PC-9 (cell line): Measurements from ENCODE around the gene PHYHD1. TPM values are rescaled to one million over a fixed set of nuclear protein-coding genes. Genes with fewer than 3 reads are reported as not detected.
A peak's percentile ranks its signal among the peaks of the same experiment; 100 is the strongest.

Source experiments
- BruUV-seq: library from RNA; stranded (reverse); fragments of 400-500 nt; replicated peaks from 2 replicates; lab custom pipeline; 2021; lab: Mats Ljungman, UMichigan
- CTCF ChIA-PET: fragments of 300-600 bp; sonication (Branson Sonifier 250); formaldehyde crosslinking; loops from one replicate; lab custom pipeline; 2022; ENCODE audit warnings: antibody characterized with exemption; lab: Charles Lee
- POLR2A ChIA-PET: fragments of 300-600 bp; sonication (Branson Sonifier 250); formaldehyde crosslinking; loops from one replicate; lab custom pipeline; 2022; ENCODE audit warnings: antibody characterized with exemption; ENCODE audit not compliant: unreplicated experiment; lab: Charles Lee
- DNase-seq, 2 experiments: peaks; one replicate each; pipeline versions ENCODE4 v3.0.0 to v3.0.0-alpha.2; 2015 to 2022; ENCODE audit warnings: mixed read lengths in 1 of 2
- H2AFZ ChIP-seq: fragments of 200-600 bp; sonication (generic); 2 replicates; pipeline ENCODE4 v1.8.1; 2017; ENCODE audit warnings: antibody characterized with exemption
- H3F3A ChIP-seq: fragments of 200-600 bp; sonication (generic); 2 replicates; pipeline ENCODE4 v1.8.1; 2017; ENCODE audit warnings: antibody characterized with exemption, mild to moderate bottlenecking, low read depth; ENCODE audit not compliant: insufficient read depth
- H3K27ac ChIP-seq: fragments of 200-600 bp; sonication (generic); 2 replicates; pipeline ENCODE4 v1.6.1; 2016; ENCODE audit warnings: mixed run types
- H3K27me3 ChIP-seq: fragments of 200-600 bp; sonication (generic); 2 replicates; pipeline ENCODE4 v1.6.1; 2016; ENCODE audit warnings: low read depth, mixed run types; ENCODE audit not compliant: insufficient read depth
- H3K36me3 ChIP-seq: fragments of 200-600 bp; sonication (generic); 2 replicates; pipeline ENCODE4 v1.6.1; 2016; ENCODE audit warnings: low read depth, mixed run types
- H3K4me1 ChIP-seq: fragments of 200-600 bp; sonication (generic); replicated peaks from 2 replicates; pipeline ENCODE4 v1.6.1; 2016; ENCODE audit warnings: mixed run types; ENCODE audit not compliant: insufficient read depth
- H3K4me2 ChIP-seq: fragments of 200-600 bp; sonication (generic); 2 replicates; pipeline ENCODE4 v1.6.1; 2017; ENCODE audit warnings: mixed run types
- H3K4me3 ChIP-seq: fragments of 200-600 bp; sonication (generic); 2 replicates; pipeline ENCODE4 v1.6.1; 2016; ENCODE audit warnings: mixed run types
- H3K79me2 ChIP-seq: fragments of 200-600 bp; sonication (generic); 2 replicates; pipeline ENCODE4 v1.6.1; 2017; ENCODE audit warnings: low read depth, mixed run types
- H3K9me2 ChIP-seq: fragments of 200-600 bp; sonication (generic); 2 replicates; pipeline ENCODE4 v1.8.1; 2017; ENCODE audit warnings: mild to moderate bottlenecking; ENCODE audit not compliant: insufficient read depth
- H3K9me3 ChIP-seq: fragments of 200-600 bp; sonication (generic); 2 replicates; pipeline ENCODE4 v1.8.1; 2016; ENCODE audit warnings: low read depth; ENCODE audit not compliant: insufficient read depth
- H4K20me1 ChIP-seq: fragments of 200-600 bp; sonication (generic); 2 replicates; pipeline ENCODE4 v1.8.1; 2017; ENCODE audit not compliant: insufficient read depth
- EZH2 ChIP-seq: fragments of 200-600 bp; sonication (generic); IDR thresholded peaks from 2 replicates; pipeline ENCODE4 v1.8.0; 2017; ENCODE audit warnings: antibody characterized with exemption, low read depth
- intact Hi-C: fragments of 100-400 bp; cut with micrococcal nuclease; formaldehyde crosslinking; loops from one replicate; pipeline ENCODE4 v1.10.0; 2022; ENCODE audit not compliant: unreplicated experiment
- total RNA-seq: library from RNA; stranded (reverse); gene quantifications from 2 replicates; pipeline ENCODE4 v1.2.3, GENCODE V29; 2021
- TF ChIP-seq, protein P1 (sequence below): fragments of 200-600 bp; sonication (generic); conservative IDR thresholded peaks from 2 replicates; pipeline ENCODE4 v1.6.1; 2017; ENCODE audit warnings: mixed run types, antibody characterized with exemption, mild to moderate bottlenecking, moderate library complexity

PHYHD1 gene
- total RNA-seq, 1 experiment from 2014 or later: 4.2 TPM

DNA sequence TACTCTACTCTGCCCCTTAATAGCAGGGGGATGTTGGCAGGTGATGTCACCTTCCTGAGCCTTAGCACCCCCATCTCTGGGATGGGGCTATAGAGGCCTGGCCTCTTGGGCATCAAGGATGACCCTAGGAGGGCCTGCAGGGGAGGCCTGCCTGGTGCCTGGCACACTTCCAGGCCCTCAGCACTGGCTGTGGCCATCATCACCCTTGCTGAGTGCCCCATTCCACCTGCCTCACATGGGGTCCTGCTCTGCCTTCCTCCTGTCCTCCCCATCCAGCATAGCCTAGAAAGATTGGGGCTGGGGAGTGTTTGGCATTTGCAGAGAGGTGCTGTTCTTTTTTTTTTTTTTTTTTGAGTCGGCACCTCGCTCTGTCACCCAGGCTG, 17.7 kb upstream of the PHYHD1 start:
- H3K9me2 ChIP-seq: no peaks in the 10 kb centered on the region
- ChIA-PET POLR2A (interaction anchor here (0.5 to 1.3 kb wide), 5 partner anchors 9 to 1328 kb away, joined by 3 to 19 read pairs (median 6); no protein-coding TSS in a partner anchor), CTCF (interaction anchor here (1.0 kb wide), 1 partner anchor 9 kb away, joined by 5 read pairs; no protein-coding TSS in a partner anchor)
- no peak overlapping the region for H3K4me3 ChIP-seq
- peaks cover 61% of the 10 kb centered on the region for H3F3A ChIP-seq
- DNase-seq: no peak
- H3K27ac ChIP-seq: peak overlapping the region; percentile 88
- H3K4me1 ChIP-seq: peaks cover 66% of the 10 kb centered on the region
- peaks cover 10% of the 10 kb centered on the region; the same call in 1 of the 2 replicates for H3K79me2 ChIP-seq
- 0 out of 2 replicates have a peak, but pooled peaks cover 6% of the 10 kb centered on the region for H3K36me3 ChIP-seq
- intact Hi-C loops: no loop called here
- TF ChIP-seq, protein P1, sequence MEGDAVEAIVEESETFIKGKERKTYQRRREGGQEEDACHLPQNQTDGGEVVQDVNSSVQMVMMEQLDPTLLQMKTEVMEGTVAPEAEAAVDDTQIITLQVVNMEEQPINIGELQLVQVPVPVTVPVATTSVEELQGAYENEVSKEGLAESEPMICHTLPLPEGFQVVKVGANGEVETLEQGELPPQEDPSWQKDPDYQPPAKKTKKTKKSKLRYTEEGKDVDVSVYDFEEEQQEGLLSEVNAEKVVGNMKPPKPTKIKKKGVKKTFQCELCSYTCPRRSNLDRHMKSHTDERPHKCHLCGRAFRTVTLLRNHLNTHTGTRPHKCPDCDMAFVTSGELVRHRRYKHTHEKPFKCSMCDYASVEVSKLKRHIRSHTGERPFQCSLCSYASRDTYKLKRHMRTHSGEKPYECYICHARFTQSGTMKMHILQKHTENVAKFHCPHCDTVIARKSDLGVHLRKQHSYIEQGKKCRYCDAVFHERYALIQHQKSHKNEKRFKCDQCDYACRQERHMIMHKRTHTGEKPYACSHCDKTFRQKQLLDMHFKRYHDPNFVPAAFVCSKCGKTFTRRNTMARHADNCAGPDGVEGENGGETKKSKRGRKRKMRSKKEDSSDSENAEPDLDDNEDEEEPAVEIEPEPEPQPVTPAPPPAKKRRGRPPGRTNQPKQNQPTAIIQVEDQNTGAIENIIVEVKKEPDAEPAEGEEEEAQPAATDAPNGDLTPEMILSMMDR: no peak
- no peak for TF ChIP-seq EZH2
- no peak overlapping the region for H2AFZ ChIP-seq
- H3K4me2 ChIP-seq: peak overlapping the region; percentile 62
- no peaks in the 10 kb centered on the region for H3K9me3 ChIP-seq
- BruUV-seq: no TSS peak
- H4K20me1 ChIP-seq: no peaks in the 10 kb centered on the region
- no peaks in the 10 kb centered on the region for H3K27me3 ChIP-seq

DNA sequence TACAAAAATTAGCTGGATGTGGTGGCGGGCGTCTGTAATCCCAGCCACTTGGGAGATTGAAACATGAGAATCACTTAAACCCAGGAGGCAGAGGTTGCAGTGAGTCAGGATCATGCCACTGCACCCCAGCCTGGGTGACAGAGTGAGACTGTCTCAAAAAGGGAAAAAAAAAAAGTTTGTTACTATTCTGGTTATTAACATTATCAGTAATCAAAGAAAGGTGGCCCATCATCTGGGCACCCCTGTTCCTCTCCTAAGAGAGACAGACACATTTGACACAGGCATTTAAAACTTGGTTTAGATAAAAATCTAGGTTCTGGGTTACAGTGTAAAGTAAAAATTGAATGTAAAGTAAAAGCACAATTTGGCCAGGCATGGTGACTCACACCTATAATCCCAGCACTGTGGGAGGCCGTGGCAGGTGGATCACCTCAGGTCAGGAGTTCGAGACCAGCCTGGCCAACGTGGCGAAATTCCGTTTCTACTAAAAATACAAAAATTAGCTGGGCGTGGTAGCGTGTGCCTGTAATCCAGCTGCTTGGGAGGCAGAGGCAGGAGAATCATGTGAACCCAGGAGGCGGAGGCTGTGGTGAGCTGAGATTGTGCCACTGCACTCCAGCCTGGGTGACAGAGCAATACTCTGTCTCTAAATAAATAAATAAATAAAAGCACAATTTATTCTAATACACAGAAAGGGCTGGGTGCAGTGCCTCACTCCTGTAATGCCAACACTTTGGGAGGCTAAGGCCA, 16.7 kb upstream of the PHYHD1 start:
- H3K27ac ChIP-seq: peak overlapping the region; percentile 88

DNA sequence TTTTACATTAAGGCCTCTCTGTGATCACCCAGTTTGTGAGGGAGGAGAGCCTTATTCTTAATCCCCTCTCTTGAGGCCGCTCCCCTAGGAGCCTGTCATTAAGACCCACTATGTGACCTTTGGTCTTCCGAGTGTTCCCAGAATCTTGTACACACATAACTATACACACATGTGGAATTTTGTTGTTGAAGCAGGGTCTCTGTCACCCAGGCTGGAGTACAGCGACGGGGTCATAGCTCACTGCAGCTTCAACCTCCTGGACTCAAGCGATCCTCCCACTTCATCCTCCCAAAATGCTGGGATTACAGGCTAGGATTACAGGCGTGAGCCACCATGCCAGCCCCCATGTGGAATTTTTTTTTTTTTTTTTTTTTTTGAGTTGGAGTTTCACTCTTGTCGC, 14.8 kb upstream of the PHYHD1 start:
- BruUV-seq: no TSS peak
- CTCF ChIA-PET: interaction anchor here (0.7 kb wide), 1 partner anchor 28 kb away, joined by 5 read pairs; no protein-coding TSS in a partner anchor
- Histone ChIP-seq H3K79me2 (peaks cover 25% of the 10 kb centered on the region), H3F3A (peaks cover 55% of the 10 kb centered on the region), H3K9me3 (no peaks in the 10 kb centered on the region), H3K9me2 (no peaks in the 10 kb centered on the region), H4K20me1 (no peaks in the 10 kb centered on the region), H3K27ac (no peak overlapping the region), H3K4me3 (no peak overlapping the region), H3K4me2 (no peak overlapping the region), H3K36me3 (peaks cover 15% of the 10 kb centered on the region; the same call in 1 of the 2 replicates), H3K4me1 (peaks cover 50% of the 10 kb centered on the region), H2AFZ (no peak overlapping the region), H3K27me3 (no peaks in the 10 kb centered on the region)
- intact Hi-C loops: no loop called here
- POLR2A ChIA-PET: no interaction called here
- TF ChIP-seq EZH2: no peak
- no peak for DNase-seq

More for the DNA sequence above, 16.7 kb upstream of the PHYHD1 start:
- intact Hi-C loops: no loop called here
- TF ChIP-seq, protein P1: no peak
- no peak for TF ChIP-seq EZH2
- no peaks in the 10 kb centered on the region for H4K20me1 ChIP-seq
- H3K9me2 ChIP-seq: no peaks in the 10 kb centered on the region
- CTCF ChIA-PET: interaction anchor here (1.0 kb wide), 1 partner anchor 9 kb away, joined by 5 read pairs; no protein-coding TSS in a partner anchor
- H2AFZ ChIP-seq: no peak overlapping the region
- no peak overlapping the region for H3K4me3 ChIP-seq
- no peaks in the 10 kb centered on the region for H3K27me3 ChIP-seq
- peak; percentile 52 to 53 for DNase-seq
- peaks cover 13% of the 10 kb centered on the region; the same call in 1 of the 2 replicates for H3K36me3 ChIP-seq
- peaks cover 60% of the 10 kb centered on the region for H3F3A ChIP-seq
- peaks cover 13% of the 10 kb centered on the region for H3K79me2 ChIP-seq
- H3K9me3 ChIP-seq: no peaks in the 10 kb centered on the region
- peak overlapping the region; percentile 1; the same call in 1 of the 2 replicates for H3K4me2 ChIP-seq
- no TSS peak for BruUV-seq
- POLR2A ChIA-PET: interaction anchor here (0.6 to 1.3 kb wide), 3 partner anchors 8 to 33 kb away, joined by 4 to 7 read pairs (median 6); no protein-coding TSS in a partner anchor
- peaks cover 56% of the 10 kb centered on the region for H3K4me1 ChIP-seq
